Islet of Langerhans (tissue), 1 donor: Measurements from ENCODE around the gene CISD1.
"Not testable (repeated sequence)": the region's sequence is repeated elsewhere in the genome, so short reads cannot be mapped to it uniquely, and the experiment has no call there.

ENCODE experiments used
- FAIRE-seq: peaks from one replicate; lab custom pipeline; 2011; peaks lifted over from hg19 to GRCh38; lab: Jason Lieb, UNC

The CISD1 gene

DNA sequence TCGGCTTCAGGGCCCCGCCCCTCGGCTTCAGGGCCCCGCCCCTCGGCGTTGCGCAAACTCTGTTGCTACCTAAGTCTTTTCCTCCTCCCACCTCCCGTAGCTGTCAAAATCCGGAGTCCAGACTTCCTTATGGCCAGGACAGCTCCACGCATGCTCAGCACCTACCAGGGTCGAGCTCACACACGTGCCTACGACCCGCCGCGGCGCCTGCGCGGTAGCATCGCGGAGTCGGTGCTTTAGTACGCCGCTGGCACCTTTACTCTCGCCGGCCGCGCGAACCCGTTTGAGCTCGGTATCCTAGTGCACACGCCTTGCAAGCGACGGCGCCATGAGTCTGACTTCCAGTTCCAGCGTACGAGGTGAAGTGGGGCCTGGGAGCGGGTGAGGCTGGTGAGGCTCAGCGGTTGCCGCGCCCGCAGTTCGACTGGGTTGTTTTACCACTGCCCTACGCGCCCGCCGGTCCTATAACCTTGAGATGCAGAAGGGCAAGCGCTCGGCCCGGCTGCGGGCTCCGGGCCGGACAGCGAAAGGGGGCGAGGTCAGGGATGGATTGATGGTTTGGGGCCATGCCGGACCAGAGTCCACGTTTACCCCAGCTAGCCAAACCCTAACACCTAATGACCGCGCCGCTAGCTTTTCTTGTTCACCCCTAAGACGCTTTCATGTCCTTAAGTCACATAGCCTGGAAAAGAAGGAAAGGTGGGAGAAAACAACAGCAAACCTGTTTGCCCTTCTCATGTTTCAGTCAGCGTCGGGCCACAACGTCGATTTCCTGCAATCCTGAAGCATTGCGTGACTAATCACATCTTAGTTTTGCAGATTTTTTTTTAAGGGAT is at the start of gene CISD1:
CISD1 (plus strand) TSS at position 217 of the 836 bp plus-strand sequence; CDS start at position 329, 112 bp downstream.
- FAIRE-seq: no peak

DNA sequence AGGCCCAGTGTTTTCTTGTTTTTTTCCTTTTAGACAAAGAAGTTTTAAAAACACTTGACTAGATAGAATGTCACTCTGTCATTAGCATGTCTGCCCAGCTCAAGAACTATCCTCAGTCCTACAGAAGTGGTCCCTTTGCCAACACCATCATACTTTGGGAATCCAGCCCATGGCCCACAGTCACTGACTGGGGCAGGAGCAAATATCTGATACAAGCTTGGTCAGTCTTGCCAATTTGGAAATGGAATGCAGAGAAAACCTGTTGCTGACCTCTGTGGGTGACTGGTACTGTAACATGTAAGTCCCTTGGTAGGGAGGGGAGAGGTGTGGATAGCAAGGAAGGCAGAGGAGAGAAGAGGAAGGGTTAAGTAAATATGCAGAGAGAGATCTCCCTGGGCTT is 49.1 kb upstream of the CISD1 start:
- no peak for FAIRE-seq

DNA sequence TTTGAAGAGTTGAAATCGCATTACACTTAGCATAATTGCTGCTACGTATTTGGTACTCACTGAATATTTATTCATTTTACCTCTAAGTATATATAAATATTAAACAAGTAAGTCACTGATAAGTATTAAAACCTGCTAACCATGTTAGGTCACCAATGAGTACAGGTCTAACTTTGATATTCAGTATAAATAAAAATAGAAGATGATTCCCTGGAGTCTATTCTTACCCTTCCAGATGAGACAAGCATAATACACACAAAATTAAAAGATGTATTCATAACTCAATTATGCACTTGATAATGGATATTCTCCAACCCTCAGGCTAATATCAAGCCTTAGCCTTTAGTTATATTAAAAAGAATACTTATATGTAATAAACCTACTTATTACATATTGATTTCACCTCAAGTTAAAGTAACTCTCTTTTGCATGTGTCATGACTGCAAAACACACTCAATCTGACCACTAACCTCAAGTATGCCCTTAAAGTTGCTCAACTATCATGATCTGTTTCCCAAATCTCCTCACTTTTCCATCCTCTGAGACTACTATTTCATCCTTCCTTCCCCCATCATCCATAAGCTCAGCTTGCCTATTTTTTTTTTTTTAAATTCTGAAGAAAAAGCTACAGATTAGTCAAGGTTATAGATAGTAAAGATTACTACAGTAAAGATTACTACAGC is 48.1 kb upstream of the CISD1 start:
- no peak for FAIRE-seq

DNA sequence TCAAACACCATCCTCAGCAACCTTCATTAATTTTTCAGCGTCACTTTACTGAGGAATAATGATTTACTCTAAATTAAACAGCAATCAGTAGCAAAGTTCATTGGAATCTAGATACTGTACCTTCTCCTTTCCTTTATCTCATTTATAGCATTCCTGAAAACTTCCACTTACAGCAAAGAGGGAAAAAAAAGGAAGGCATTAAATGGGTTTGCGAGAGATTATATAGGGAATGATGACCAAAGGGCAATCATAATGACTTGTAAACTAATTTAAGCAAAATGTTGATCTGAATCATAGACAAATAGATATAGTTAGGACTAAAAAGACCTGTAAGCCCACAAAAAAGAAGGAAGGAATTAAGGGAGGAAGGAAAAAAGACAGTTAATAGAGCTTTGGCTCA is 43.3 kb upstream of the CISD1 start:
- FAIRE-seq: no peak

DNA sequence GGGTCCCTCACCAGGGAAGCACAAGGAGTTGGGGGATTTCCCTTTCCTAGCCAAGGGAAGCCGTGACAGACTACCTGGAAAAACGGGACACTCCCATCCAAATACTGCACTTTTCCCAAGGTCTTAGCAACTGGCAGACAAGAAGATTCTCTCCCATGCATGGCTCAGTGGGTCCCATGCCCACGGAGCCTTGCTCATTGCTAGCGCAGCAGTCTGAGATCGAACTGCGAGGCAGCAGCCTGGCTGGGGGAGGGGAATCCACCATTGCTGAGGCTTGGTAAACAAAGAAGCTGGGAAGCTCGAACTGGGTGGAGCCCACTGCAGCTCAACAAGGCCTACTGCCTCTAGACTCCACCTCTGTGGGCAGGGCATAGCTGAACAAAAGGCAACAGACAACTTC is 39.1 kb upstream of the CISD1 start:
- not testable (repeated sequence) for FAIRE-seq

DNA sequence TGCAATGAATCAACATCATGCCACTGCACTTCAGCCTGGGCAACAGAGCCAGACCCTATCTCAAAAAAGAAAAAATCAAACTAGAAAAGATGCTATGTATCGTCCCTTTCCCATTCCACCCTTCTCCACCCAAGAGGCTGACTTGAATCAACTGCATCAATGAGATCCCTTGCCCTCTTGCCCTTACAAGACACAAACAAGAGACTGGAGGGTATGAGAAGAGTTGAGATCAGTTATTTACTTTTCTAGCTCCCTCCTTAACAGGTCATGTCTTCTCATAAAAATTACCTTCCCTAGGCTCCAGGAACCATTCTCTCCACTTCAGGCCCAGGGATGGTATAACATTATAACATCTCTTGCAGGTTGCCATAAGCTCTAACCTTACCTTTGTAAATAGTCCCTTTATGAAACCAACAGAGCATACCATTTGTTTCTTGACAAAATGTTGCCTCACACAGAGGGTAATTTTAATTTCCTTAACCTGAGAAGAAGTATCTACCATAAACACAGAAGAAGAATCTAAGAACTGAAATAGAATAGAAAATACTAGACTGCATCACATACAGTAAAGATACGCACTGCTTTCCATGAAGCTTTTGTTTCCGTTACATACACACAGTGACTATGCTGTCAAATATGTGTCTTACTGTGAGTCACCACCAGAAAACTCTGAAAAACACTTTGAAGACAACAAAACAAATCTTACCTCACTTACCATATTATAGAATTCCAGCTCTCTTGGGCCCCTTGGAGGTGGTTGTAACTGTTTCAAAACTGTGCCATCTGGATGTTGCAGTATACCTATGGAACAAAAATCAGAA is 31.7 kb upstream of the CISD1 start:
- no peak for FAIRE-seq

DNA sequence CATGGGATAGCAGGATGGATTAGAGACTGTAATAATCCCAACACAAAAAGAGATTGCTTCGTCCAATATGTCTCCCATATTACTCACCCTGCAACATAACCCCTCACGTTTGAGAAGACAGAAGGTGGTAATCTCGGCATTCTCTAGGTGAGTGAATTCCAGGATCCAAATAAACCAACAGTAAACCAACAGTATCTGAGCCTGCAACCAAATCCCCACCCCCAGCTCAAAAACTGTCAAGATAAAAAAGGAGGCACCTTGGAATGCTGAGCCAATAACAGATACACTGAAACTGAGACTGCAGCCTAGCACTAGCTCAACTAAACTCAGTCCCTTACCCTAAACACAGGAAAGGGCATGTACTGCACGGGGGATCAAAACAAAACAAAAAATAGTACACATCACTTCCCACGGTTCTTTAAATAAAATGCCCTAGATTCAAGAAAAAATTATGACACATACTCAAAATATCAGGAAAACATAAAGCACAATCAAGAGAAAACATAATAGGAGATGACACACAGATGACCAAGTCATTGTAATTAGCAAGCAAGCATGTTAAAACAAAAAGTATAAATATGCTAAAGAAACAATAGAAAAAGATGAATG is 29.3 kb upstream of the CISD1 start:
- FAIRE-seq: no peak

DNA sequence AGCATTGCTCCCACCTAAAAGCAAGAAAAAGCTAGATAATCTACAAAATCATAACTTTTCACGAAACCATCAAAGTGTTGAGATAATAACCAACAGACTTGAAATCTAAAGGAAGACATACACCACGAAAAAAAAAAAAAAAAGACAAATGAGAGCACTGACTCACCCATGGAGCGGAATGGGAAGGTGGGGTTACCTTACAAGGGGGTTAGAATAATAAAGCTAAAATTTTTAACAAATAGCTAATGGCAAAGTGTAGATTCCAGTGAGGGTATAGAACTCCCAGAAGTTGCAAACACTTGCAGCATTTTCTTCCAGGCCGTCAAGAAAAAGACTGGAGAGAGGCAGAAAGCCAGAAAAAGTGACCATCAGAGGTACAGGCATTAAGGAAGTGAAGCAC is 28.4 kb upstream of the CISD1 start:
- no peak for FAIRE-seq

DNA sequence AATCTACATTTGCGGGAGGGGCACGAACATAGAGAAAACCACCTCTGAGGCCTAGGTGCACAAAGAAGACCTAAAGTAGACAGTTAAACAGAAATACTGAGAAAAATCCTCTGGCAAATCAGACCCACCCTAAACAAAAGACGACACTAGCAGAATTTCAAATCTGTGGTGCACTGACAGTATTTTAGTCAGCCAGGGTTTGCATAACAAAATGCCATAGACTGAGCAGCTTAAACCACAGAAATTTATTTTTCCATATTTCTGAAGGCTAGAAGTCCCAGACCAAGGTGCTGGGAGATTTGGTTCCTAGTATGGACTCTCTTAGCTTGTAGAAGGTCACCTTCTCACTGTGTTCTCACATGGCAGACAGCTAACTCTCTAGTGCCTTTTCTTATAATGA is 27.6 kb upstream of the CISD1 start:
- no peak for FAIRE-seq

DNA sequence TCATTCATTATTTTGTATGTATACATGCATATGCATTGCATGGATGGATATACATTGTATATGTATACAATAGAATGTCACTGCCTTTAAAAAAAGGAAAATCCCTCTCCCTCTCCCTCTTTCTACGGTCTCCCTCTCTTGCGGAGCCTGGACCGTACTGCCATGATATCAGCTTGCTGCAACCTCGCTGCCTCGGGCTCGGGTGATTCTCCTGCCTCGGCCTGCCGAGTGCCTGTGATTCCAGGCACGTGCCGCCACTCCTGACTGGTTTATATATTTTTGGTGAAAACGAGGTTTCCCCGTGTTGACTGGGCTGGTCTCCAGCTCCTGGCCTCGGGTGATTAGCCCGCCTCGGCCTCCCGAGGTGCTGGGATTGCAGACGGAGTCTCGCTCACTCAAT is 25.7 kb upstream of the CISD1 start:
- no peak for FAIRE-seq

DNA sequence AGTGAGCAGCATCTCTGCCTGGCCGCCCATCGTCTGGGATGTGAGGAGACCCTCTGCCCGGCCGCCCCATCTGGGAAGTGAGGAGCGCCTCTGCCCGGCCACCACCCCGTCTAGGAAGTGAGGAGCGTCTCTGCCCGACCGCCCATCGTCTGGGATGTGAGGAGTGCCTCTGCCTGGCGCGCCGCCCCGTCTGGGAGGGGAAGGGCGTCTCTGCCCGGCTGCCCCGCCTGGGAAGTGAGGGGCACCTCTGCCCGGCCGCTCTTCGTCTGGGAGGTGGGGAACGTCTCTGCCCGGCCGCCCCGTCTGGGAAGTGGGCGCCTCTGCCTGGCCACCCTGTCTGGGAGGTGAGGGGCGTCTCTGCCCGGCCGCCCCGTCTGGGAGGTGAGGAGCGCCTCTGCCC is 25.2 kb upstream of the CISD1 start:
- FAIRE-seq: not testable (repeated sequence)

DNA sequence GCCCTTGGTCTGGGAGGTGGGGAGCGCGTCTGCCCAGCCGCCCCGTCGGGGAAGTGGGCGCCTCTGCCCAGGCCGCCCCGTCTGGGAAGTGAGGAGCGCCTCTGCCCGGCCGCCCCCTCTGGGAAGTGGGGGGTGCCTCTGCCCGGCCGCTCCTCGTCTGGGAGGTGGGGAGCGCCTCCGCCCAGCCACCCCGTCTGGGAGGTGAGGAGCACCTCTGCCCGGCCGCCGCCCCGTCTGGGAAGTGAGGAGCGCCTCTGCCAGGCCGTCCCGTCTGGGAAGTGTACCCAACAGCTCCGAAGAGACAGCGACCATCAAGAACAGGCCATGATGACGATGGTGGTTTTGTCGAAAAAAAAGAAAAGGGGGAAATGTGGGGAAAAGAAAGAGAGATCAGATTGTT is 24.7 kb upstream of the CISD1 start:
- FAIRE-seq: not testable (repeated sequence)

DNA sequence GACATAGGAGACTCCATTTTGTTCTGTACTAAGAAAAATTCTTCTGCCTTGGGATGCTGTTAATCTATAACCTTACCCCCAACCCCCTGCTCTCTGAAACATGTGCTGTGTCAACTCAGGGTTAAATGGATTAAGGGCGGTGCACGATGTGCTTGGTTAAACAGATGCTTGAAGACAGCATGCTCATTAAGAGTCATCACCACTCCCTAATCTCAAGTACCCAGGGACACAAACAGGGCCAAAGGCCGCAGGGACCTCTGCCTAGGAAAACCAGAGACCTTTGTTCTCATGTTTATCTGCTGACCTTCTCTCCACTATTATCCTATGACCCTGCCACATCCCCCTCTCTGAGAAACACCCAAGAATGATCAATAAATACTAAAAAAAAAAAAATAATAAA is 24.3 kb upstream of the CISD1 start:
- not testable (repeated sequence) for FAIRE-seq

DNA sequence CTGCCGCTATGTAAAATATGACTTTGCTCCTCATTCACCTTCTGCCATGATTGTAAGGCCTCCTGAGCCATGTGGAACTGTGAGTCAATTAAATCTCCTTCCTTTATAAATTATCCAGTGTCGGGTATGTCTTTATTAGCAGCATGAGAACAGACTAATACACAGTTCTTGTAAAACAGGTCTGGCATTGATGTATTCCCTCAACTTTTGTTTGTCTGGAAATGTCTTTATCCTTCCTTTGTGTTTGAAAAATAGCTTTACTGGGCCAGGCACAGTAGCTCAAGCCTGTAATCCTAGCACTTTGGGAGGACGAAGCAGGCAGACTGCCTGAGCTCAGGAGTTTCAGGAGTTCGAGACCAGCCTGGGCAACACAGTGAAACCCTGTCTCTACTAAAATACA is 15.8 kb upstream of the CISD1 start:
- no peak for FAIRE-seq

DNA sequence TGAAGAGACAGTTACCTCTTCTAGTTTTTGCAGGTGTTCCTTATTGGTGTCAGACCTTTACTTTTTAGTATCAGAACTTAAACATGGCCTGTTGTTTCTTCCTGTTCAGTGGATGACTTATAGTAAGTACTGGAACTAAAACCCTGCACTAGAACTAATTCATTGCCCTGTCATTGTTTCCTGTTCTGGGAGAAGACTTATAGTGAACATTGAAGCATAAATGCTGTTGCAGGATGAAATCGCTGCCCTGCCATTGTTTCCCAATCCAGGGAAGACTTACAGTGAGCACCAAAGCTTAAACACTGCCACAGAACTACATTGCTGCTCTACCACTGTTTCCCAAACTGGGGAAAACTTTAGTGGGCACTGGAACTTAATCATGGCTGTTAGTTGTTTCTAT is 14.3 kb upstream of the CISD1 start:
- no peak for FAIRE-seq

DNA sequence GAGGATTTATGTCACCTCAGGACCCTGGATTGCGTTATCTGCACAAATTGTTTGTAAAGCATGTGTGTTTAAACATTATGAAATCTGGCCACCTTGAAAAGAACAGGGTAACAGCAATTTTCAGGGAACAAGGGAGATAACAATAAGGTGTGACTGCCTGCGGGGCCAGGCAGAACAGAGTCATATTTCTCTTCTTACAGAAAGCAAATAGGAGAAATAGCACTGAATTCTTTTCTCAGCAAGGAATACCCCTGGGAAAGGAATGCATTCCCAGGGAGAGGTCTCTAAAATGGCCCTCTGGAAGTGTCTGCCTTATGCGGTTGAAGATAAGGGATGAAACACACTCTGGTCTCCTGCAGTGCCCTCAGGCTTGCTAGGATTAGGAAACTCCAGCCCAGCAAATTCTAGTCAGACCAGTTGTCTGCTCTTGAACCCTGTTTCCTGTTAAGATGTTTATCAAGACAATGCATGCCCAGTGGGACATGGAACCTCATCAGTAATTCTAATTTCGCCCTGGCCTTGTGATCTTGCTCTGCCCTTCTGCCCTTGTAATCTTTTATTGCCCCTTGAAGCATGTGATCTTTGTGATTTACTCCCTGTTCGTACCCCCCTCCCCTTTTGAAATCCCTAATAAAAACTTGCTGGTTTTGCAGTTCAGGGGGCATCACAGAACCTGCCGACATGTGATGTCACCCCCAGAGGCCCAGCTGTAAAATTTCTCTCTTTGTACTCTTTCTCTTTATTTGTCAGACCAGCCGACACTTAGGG is 12.8 kb upstream of the CISD1 start:
- FAIRE-seq: not testable (repeated sequence)

DNA sequence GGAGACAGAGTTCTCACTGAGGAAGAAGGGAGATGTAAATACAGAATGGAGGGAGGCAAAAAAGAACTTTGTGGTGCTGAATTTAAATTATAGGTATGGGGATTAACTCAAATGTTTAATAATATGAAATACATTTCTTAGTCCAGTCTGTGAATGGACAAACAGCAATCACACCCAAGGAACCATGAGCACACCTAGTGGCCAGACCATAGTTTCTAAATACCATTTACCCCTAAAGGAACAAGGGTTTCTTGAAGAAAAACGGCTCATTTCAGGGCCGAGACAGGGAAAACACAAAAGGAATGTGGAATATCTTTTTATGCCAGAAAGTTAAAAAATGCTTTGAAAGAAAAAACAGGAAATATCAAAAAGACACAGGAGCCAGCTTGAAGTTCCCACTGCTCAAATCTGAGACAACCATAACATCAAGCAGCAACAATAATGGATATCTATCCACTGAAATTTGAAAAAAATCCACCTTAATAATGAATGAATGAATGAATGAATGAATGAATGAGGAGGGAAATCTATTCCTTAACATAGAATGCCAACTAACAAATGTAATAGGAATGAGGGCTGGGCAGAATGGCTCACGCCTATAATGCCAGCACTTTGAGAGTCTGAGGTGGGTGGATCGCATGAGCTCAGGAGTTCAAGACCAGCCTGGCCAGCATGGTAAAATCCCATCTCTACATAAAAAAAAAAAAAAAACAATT is 9.8 kb upstream of the CISD1 start:
- no peak for FAIRE-seq

DNA sequence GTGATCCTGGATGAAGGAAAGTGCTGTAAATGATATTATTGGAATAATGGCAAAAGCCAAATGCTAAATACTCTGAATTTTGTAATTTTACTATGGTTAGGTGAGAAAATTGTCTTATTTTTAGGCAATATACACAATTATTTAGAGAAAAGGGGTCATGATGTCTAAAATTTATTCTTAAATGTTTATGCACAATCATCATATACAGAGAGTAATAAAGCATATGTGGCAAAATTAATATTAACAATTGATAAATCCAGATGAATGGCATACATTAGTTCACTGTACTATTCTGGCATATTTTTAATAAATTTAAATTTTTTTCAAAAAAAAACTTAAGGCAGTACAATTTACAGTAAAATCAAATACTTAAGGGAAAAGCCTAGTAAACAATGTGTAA is 8.6 kb upstream of the CISD1 start:
- FAIRE-seq: no peak

DNA sequence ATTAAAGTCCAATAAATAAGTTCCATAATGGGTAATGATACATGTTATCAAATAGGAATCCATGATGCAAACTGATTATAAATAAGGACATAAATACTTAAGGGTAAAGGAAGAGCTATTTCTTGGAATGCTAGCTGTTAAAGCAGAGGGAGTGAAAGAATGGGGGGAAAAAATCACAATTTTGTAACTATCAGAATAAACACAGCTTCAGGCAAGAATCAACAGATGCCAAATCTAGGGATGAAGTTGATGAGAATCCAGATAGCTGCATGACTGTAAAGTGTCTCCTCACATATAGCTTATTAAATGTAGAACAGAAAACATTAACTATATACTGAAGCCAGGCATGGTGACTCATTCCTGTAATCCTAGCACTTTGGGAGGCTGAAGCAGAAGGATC is 6.2 kb upstream of the CISD1 start:
- no peak for FAIRE-seq

DNA sequence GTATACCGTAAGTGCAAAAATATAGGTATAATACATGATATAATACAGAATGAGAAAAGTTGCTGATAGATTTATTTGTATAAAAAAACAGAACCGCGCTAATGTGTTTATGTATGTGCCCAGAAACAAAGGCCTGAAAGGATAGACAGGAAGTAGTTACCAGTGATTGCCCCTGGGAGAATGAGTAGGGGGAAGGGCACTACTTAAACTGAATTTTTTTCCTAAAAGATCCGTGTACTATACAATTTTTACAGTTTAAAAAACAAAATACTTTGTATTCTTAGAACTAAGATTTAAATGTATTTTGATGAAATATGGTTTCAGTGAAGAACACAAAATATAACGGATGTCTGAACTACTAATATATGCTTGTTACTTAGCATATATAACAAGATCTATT is 4.2 kb upstream of the CISD1 start:
- FAIRE-seq: no peak

DNA sequence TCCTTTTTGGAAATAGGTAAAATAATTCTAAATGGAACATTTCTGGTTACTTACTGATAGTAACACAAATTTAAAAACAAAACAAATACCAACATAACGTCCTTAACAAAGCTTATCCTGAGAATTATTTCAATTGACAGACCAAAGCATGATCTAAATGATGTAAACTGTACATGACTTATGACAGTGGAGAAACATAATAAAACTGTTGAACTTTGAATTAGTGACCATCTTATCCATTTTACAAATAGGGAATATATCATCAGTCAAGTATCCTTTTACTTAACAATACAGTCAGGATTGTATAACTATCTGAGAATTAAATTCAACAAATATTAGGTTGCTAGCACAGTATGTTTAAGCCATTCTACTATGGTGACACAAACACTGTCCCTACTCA is 3.7 kb upstream of the CISD1 start:
- FAIRE-seq: peak; percentile 13
